Mesothelial cell of epicardium (in vitro differentiated cells): Measurements from ENCODE around the gene TMEM139. TPM values are rescaled to one million over a fixed set of nuclear protein-coding genes. Genes with fewer than 3 reads are reported as not detected.

Experiments
- DNase-seq, 2 experiments: peaks; one replicate each; pipeline ENCODE4 v3.0.0; 2021; ENCODE audit warnings: low spot score in 2 of 2; ENCODE audit not compliant: unreplicated experiment in 2 of 2
- H3K27ac Mint-ChIP-seq: 2 replicates; pipeline ENCODE4 v1.8.0; 2021; ENCODE audit warnings: mixed read lengths
- H3K27me3 Mint-ChIP-seq: 2 replicates; pipeline ENCODE4 v1.8.0; 2021; ENCODE audit warnings: low read depth, mixed read lengths
- H3K36me3 Mint-ChIP-seq: 2 replicates; pipeline ENCODE4 v1.8.0; 2021; ENCODE audit warnings: mixed read lengths
- H3K4me1 Mint-ChIP-seq: 2 replicates; pipeline ENCODE4 v1.8.0; 2021; ENCODE audit warnings: mixed read lengths
- H3K4me3 Mint-ChIP-seq: 2 replicates; pipeline ENCODE4 v1.8.0; 2021; ENCODE audit warnings: mild to moderate bottlenecking, moderate library complexity, mixed read lengths
- H3K9me3 Mint-ChIP-seq: 2 replicates; pipeline ENCODE4 v1.8.0; 2021; ENCODE audit warnings: mixed read lengths
- total RNA-seq: library from RNA; stranded (reverse); gene quantifications from 3 replicates; pipeline ENCODE4 v1.2.1, GENCODE V29; 2021
- TF ChIP-seq, protein P1 (sequence below): fragments of 200-600 bp; sonication (generic); IDR thresholded peaks from one replicate; pipeline ENCODE4 v1.5.0; 2021; ENCODE audit warnings: antibody characterized with exemption; ENCODE audit not compliant: unreplicated experiment

The TMEM139 gene
- total RNA-seq, 1 donor from 2014 or later = 7.9 TPM

DNA sequence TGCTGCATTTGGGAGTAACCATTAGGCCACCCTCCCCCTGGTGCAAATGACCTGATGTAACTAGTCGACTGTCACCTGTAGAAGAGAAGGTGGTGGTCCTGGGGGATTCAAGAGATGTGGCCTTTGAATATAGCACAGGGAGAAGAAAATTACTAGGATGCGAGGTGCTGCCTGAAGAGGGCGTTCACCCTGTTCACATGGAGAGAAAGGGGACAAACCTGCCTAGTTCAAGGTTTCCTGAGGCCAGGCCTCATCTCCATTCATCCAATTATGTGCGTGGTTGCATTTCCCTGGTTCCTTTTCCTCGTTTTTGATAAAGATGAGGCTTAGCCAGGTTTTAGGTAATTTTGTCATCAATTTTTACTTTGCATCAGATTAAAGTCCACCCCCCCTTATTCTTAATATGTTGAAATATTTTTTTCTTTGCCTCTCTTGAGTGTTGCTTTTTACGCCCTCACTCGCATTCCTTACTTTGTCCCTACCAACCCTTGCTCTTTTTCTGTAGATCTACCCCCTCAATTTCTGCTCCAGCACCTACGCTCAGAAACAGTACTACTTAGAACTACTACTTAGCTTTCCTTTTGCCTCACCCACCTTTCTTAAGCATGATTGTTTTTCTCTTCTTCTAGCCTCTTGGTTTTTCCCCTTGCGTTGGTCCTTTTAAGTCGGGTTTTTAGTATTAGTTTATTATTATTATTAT lies 44.9 kb downstream of the TMEM139 start:
- no peaks in the 10 kb centered on the region for H3K36me3 Mint-ChIP-seq
- H3K4me3 Mint-ChIP-seq = no peak overlapping the region
- peaks cover 4% of the 10 kb centered on the region for H3K4me1 Mint-ChIP-seq
- H3K27ac Mint-ChIP-seq = no peak overlapping the region
- H3K27me3 Mint-ChIP-seq = no peaks in the 10 kb centered on the region
- TF ChIP-seq, protein P1, sequence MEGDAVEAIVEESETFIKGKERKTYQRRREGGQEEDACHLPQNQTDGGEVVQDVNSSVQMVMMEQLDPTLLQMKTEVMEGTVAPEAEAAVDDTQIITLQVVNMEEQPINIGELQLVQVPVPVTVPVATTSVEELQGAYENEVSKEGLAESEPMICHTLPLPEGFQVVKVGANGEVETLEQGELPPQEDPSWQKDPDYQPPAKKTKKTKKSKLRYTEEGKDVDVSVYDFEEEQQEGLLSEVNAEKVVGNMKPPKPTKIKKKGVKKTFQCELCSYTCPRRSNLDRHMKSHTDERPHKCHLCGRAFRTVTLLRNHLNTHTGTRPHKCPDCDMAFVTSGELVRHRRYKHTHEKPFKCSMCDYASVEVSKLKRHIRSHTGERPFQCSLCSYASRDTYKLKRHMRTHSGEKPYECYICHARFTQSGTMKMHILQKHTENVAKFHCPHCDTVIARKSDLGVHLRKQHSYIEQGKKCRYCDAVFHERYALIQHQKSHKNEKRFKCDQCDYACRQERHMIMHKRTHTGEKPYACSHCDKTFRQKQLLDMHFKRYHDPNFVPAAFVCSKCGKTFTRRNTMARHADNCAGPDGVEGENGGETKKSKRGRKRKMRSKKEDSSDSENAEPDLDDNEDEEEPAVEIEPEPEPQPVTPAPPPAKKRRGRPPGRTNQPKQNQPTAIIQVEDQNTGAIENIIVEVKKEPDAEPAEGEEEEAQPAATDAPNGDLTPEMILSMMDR = no peak
- no peaks in the 10 kb centered on the region for H3K9me3 Mint-ChIP-seq
- no peak for DNase-seq

DNA sequence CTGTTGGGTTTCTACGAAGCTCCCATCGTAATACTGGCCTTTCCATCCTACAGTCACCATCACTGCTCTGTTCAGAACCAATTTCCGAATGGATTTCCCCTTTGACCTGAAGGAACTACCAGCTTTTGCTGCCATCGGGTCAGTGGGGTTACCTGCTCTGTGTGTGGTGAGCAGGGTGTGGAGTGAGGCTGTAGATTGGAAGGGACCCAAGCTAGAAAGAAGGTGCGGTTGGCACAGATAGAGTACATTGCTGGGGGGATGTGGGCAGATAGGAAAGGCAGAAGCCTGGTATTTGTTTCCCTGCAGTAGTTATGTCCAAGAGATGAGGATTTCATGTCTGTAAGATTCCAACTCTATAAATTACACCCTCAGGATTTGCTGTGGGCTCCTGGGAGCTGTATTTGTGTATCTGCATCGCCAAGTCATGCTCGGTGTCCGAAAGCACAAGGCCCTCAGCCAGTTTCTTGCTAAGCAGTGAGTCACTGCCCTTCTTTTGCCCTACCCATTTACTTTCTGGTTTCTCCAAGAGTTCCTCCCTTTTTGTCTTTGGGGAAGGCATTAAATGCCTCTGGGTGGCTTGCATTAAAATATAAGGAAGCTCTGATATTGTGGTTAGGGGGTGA lies 46.5 kb downstream of the TMEM139 start:
- TF ChIP-seq, protein P1 = no peak
- H3K9me3 Mint-ChIP-seq = no peaks in the 10 kb centered on the region
- H3K27me3 Mint-ChIP-seq = peaks cover 4% of the 10 kb centered on the region
- no peak overlapping the region for H3K27ac Mint-ChIP-seq
- no peaks in the 10 kb centered on the region for H3K4me1 Mint-ChIP-seq
- H3K4me3 Mint-ChIP-seq = no peak overlapping the region
- no peaks in the 10 kb centered on the region for H3K36me3 Mint-ChIP-seq
- no peak for DNase-seq

DNA sequence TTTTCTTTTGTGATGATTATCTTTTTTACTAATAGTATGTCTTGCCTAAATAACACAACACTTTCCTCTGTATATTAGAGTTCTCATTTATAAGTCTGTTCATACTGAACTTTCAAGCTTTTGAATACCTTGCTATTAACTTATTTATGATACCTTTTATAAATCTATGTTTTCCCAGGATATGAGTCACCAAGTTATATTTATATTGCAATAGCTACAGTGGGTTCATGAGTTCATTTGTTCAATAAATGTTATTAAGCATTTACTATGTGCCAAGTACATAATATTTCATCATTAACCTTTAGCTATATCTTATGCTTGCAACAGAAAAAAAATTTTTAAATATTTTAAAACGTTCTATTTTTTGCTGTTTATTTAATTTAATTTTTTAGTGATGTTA lies 49.5 kb downstream of the TMEM139 start:
- Mint-ChIP-seq H3K4me3 (no peak overlapping the region), H3K36me3 (no peaks in the 10 kb centered on the region), H3K9me3 (no peaks in the 10 kb centered on the region), H3K27ac (no peak overlapping the region), H3K4me1 (no peaks in the 10 kb centered on the region), H3K27me3 (peaks cover 18% of the 10 kb centered on the region)
- TF ChIP-seq, protein P1 = no peak
- DNase-seq = no peak

DNA sequence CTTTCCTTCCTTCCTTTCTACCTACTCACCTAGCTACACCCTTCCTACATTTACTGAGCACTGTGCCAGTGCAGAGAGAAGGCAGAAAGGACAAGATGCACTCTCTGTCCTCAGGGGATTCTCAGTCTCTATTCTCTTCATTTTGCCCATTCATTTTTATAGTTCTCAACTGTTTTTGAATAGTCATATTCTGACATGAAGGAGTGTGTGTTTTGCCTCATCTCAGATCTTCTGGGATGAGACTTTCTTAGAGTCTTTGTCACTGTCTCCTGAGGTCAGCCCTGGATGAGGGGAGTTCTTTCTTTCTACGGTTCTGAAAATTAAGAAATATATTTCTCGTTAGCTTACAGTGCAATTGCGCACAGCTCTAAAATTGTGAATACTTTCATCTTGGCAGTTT lies 52.5 kb downstream of the TMEM139 start:
- H3K4me3 Mint-ChIP-seq = no peak overlapping the region
- H3K36me3 Mint-ChIP-seq = no peaks in the 10 kb centered on the region
- H3K4me1 Mint-ChIP-seq = no peaks in the 10 kb centered on the region
- H3K27me3 Mint-ChIP-seq = peaks cover 23% of the 10 kb centered on the region
- no peaks in the 10 kb centered on the region for H3K9me3 Mint-ChIP-seq
- H3K27ac Mint-ChIP-seq = no peak overlapping the region
- DNase-seq = no peak
- TF ChIP-seq, protein P1 = no peak

Other genes starting within 250 kb of the TMEM139 start
- gene OR6V1, start 232.6 kb upstream of the TMEM139 start, total RNA-seq = not detected in 3 replicates
- gene PIP, start 152.9 kb upstream of the TMEM139 start, total RNA-seq = not detected in 3 replicates
- not detected in 3 replicates for gene TAS2R39, start 101.5 kb upstream of the TMEM139 start, total RNA-seq
- not detected in 3 replicates for gene TAS2R40, start 62.9 kb upstream of the TMEM139 start, total RNA-seq
- 86.7 to 98.8 TPM (median 92.8 TPM) in 3 replicates for gene GSTK1, start 21.5 kb upstream of the TMEM139 start, total RNA-seq
- gene CASP2, start 3.4 kb downstream of the TMEM139 start, total RNA-seq = 53.3 to 56.5 TPM (median 55.4 TPM) in 3 replicates
- 0.07 to 0.16 TPM (median 0.11 TPM) in 3 replicates for gene CLCN1, start 31.2 kb downstream of the TMEM139 start, total RNA-seq
- gene FAM131B, start 77.8 kb downstream of the TMEM139 start, total RNA-seq = 5.6 to 6.1 TPM (median 5.8 TPM) in 3 replicates
- 284 to 295 TPM (median 290 TPM) in 3 replicates for gene ZYX, start 96.4 kb downstream of the TMEM139 start, total RNA-seq
- gene EPHA1, start 123.9 kb downstream of the TMEM139 start, total RNA-seq = 23.2 to 28.8 TPM (median 27.3 TPM) in 3 replicates
- gene TAS2R60, start 158.5 kb downstream of the TMEM139 start, total RNA-seq = not detected in 3 replicates
- gene TAS2R41, start 192.9 kb downstream of the TMEM139 start, total RNA-seq = not detected in 3 replicates